Testis (tissue), 3 donors: ENCODE results near the gene CPA4. TPM values are rescaled to one million over a fixed set of nuclear protein-coding genes. Genes with fewer than 3 reads are reported as not detected.

Experiments used
- DNase-seq: peaks from one replicate; pipeline ENCODE4 v3.0.0-alpha.2; 2019
- H3K27ac ChIP-seq, 2 donors: fragments of 200-600 bp; sonication (generic); one replicate each; pipeline ENCODE4 v1.5.1; 2019
- H3K27me3 ChIP-seq: fragments of 200-600 bp; sonication (generic); one replicate; pipeline ENCODE4 v1.5.1; 2019
- H3K36me3 ChIP-seq: fragments of 200-600 bp; sonication (generic); one replicate; pipeline ENCODE4 v1.5.1; 2017; ENCODE audit warnings: low read depth; ENCODE audit errors: missing control alignments
- H3K4me1 ChIP-seq: fragments of 200-600 bp; sonication (generic); one replicate; pipeline ENCODE4 v1.5.1; 2019
- H3K4me3 ChIP-seq, 2 donors: fragments of 200-600 bp; sonication (generic); one replicate each; pipeline ENCODE4 v1.5.1; 2017 to 2019
- H3K9me3 ChIP-seq: fragments of 200-600 bp; sonication (generic); one replicate; pipeline ENCODE4 v1.5.1; 2017
- POLR2A ChIP-seq: fragments of 450-650 bp; IDR thresholded peaks from one replicate; pipeline ENCODE4 v1.6.1; 2017; ENCODE audit warnings: antibody characterized with exemption, mild to moderate bottlenecking, moderate library complexity
- WGBS, 2 donors: methylation state at CpG; one replicate each; pipeline ENCODE4 v1.1.5; 2018; 5-methylcytosine and 5-hydroxymethylcytosine counted together
- intact Hi-C: fragments of 100-400 bp; cut with DNase I; formaldehyde crosslinking; loops from one replicate; pipeline ENCODE4 v1.15.1; 2023; ENCODE audit warnings: low total_unique reads
- polyA plus RNA-seq: library from polyadenylated mRNA; stranded (reverse); fragments of 350-450 nt; fragmentation: Illumina TruSeq; extraction: RNeasy Lipid Tissue Mini Kit (QIAGEN cat#74804); gene quantifications from one replicate; pipeline ENCODE4 v1.2.3, GENCODE V29; 2014; ENCODE audit warnings: low read depth, low replicate concordance; ENCODE audit not compliant: insufficient read depth
- total RNA-seq, 2 donors: library from RNA; depleted of rRNA; stranded (reverse); fragments of >200 nt; gene quantifications; one replicate each; pipeline ENCODE4 v1.2.3, GENCODE V29; 2016
- TF ChIP-seq, protein P1 (sequence below), 3 experiments: fragments of 450-650 bp in 2 of 3; fragments of 200-600 bp in 1 of 3; sonication (generic) in 1 of 3; IDR thresholded peaks; one replicate each; pipeline ENCODE4 v1.5.1; 2016 to 2019; ENCODE audit warnings: antibody characterized with exemption in 3 of 3, mild to moderate bottlenecking in 2 of 3, moderate library complexity in 1 of 3

CPA4 gene
- total and polyA plus RNA-seq, 3 donors from 2014 or later = 0.31 to 0.94 (median 0.68) TPM

DNA sequence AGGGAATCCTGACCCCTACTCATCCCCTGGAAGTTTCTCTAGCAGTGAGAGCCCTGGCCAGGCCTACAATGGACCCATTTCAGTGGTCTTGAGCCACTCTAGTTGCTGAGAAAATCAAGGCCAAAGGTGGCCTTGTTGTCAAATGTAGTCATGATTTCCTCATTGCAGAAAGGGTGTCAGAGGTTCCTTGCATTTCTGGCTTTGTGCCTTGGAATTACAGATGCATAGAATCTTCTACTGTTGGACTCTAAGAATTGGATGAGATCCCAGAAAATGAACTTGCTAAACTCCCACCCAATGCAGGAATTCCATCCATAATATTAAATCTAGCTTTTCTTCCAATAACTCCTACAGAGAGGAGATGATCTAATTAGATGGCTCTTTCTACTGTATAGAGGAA is 14.1 kb upstream of the CPA4 start:
- no peak for DNase-seq
- no peak for TF ChIP-seq POLR2A
- TF ChIP-seq, protein P1, sequence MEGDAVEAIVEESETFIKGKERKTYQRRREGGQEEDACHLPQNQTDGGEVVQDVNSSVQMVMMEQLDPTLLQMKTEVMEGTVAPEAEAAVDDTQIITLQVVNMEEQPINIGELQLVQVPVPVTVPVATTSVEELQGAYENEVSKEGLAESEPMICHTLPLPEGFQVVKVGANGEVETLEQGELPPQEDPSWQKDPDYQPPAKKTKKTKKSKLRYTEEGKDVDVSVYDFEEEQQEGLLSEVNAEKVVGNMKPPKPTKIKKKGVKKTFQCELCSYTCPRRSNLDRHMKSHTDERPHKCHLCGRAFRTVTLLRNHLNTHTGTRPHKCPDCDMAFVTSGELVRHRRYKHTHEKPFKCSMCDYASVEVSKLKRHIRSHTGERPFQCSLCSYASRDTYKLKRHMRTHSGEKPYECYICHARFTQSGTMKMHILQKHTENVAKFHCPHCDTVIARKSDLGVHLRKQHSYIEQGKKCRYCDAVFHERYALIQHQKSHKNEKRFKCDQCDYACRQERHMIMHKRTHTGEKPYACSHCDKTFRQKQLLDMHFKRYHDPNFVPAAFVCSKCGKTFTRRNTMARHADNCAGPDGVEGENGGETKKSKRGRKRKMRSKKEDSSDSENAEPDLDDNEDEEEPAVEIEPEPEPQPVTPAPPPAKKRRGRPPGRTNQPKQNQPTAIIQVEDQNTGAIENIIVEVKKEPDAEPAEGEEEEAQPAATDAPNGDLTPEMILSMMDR (IDR thresholded peaks at IDR 0.05) = no peak
- Histone ChIP-seq H3K4me1 (peaks cover 5% of the 10 kb centered on the region), H3K4me3 (no peak overlapping the region), H3K36me3 (no peaks in the 10 kb centered on the region), H3K27me3 (no peaks in the 10 kb centered on the region), H3K27ac (no peak overlapping the region), H3K9me3 (no peaks in the 10 kb centered on the region)
- intact Hi-C loops = loop anchor here (10.0 kb wide), 1 partner anchor 216 kb away; the partner anchor contains the start of gene MEST

DNA sequence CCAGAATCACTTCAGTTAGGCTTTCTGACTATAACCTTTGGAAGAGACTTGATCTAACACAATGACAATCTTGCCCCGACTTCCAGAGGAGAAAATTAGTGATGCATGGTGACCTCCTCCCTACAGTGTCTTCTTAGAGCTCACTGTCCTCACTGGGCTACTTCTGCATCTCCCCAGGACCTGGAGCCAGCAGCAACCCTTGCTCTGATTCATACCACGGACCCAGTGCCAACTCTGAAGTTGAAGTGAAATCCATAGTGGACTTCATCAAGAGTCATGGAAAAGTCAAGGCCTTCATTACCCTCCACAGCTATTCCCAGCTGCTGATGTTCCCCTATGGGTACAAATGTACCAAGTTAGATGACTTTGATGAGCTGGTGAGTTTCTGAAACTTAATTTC is 13.7 kb upstream of the CPA4 start:
- no peaks in the 10 kb centered on the region for H3K36me3 ChIP-seq
- no peaks in the 10 kb centered on the region for H3K9me3 ChIP-seq
- DNase-seq = no peak
- H3K4me3 ChIP-seq = no peak overlapping the region
- H3K4me1 ChIP-seq = peaks cover 1% of the 10 kb centered on the region
- H3K27me3 ChIP-seq = no peaks in the 10 kb centered on the region
- TF ChIP-seq, protein P1 (IDR thresholded peaks at IDR 0.05) = no peak
- TF ChIP-seq POLR2A = no peak
- intact Hi-C loops = loop anchor here (10.0 kb wide), 1 partner anchor 216 kb away; the partner anchor contains the start of gene MEST
- WGBS, 2 donors = 54 to 86% methylated on average over 1 to 2 of the region's 2 CpGs
- H3K27ac ChIP-seq = no peak overlapping the region

DNA sequence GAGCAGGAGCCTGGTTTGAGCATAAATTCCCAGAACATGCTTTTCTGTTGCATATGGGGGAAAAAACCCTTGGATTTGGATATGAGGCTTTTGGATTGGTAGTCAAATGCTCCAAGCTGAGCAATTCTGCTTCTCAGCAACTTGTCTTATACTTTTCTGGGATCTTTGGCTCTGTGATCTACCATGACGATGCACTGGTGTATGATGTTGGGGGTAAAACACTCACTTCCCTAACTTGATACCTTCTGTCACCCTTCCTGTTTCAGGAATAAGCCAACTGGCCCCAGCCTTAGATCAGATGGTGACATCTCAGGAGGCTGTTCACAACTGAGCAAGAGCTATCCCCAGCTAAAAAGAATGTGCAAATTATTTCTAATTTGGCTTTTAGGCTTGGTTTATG is 13.1 kb upstream of the CPA4 start:
- intact Hi-C loops = loop anchor here (10.0 kb wide), 1 partner anchor 215 kb away; the partner anchor contains the start of gene MEST
- H3K27me3 ChIP-seq = no peaks in the 10 kb centered on the region
- DNase-seq = no peak
- 85 to 96% methylated on average over 1 of the region's 1 CpG for WGBS, 2 donors
- H3K36me3 ChIP-seq = no peaks in the 10 kb centered on the region
- H3K27ac ChIP-seq = no peak overlapping the region
- TF ChIP-seq POLR2A = no peak
- TF ChIP-seq, protein P1 (IDR thresholded peaks at IDR 0.05) = no peak
- no peaks in the 10 kb centered on the region for H3K9me3 ChIP-seq
- no peak overlapping the region for H3K4me3 ChIP-seq
- H3K4me1 ChIP-seq = no peaks in the 10 kb centered on the region

DNA sequence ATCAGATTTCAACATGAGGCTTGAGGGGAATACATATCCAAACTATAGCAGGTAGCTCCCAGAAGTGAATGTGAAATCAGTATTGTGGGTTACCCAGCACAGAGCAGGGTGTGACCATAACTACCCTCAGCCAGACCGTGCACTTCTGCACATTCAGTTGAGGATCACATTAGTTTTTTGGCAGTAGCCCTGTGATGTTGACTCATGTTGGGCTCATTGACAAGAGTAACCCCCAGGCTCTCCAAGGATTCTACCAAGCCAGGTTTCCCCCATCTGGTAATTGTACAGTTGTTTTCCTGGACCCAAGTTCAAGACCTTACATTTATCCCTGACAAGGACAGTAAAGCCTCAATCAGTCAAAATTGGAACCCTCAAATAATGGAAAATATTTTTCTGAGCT is 11.7 kb upstream of the CPA4 start:
- no peaks in the 10 kb centered on the region for H3K9me3 ChIP-seq
- WGBS, 2 donors = 63 to 86% methylated on average over 1 of the region's 1 CpG
- intact Hi-C loops = no loop called here
- H3K27ac ChIP-seq = no peak overlapping the region
- H3K36me3 ChIP-seq = no peaks in the 10 kb centered on the region
- H3K4me1 ChIP-seq = no peaks in the 10 kb centered on the region
- no peak overlapping the region for H3K4me3 ChIP-seq
- H3K27me3 ChIP-seq = no peaks in the 10 kb centered on the region
- TF ChIP-seq, protein P1 (IDR thresholded peaks at IDR 0.05) = no peak
- TF ChIP-seq POLR2A = no peak
- DNase-seq = no peak

DNA sequence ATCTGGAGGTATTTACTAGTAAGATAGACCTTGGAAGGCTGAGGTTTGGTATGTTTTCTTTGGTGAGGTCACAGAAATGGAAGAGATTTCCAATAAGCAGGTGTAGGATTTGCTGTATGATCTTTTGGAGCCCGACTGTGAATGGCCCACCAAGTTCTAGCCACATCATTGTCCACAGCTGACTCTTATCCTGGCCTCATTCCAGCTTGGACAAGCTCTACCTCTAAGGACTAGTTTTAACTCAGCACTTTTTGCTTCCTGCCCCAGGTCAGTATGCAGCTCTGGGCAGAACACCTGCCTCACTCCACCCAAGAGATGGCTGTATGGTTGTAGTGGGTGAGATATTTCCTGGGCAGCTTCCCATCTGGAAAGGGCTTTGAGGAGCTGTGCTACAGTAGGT is 6.1 kb upstream of the CPA4 start:
- intact Hi-C loops = no loop called here
- H3K27ac ChIP-seq = no peak overlapping the region
- 83 to 87% methylated on average over 1 of the region's 1 CpG for WGBS, 2 donors
- H3K9me3 ChIP-seq = no peaks in the 10 kb centered on the region
- DNase-seq = no peak
- no peaks in the 10 kb centered on the region for H3K4me1 ChIP-seq
- no peaks in the 10 kb centered on the region for H3K36me3 ChIP-seq
- no peak for TF ChIP-seq POLR2A
- TF ChIP-seq, protein P1 (IDR thresholded peaks at IDR 0.05) = no peak
- H3K27me3 ChIP-seq = no peaks in the 10 kb centered on the region
- no peak overlapping the region for H3K4me3 ChIP-seq
